ENCODE results near the gene ZNF726.
"Not testable (repeated sequence)": the region's sequence is repeated elsewhere in the genome, so short reads cannot be mapped to it uniquely, and the experiment has no call there.

Gene ZNF726

DNA sequence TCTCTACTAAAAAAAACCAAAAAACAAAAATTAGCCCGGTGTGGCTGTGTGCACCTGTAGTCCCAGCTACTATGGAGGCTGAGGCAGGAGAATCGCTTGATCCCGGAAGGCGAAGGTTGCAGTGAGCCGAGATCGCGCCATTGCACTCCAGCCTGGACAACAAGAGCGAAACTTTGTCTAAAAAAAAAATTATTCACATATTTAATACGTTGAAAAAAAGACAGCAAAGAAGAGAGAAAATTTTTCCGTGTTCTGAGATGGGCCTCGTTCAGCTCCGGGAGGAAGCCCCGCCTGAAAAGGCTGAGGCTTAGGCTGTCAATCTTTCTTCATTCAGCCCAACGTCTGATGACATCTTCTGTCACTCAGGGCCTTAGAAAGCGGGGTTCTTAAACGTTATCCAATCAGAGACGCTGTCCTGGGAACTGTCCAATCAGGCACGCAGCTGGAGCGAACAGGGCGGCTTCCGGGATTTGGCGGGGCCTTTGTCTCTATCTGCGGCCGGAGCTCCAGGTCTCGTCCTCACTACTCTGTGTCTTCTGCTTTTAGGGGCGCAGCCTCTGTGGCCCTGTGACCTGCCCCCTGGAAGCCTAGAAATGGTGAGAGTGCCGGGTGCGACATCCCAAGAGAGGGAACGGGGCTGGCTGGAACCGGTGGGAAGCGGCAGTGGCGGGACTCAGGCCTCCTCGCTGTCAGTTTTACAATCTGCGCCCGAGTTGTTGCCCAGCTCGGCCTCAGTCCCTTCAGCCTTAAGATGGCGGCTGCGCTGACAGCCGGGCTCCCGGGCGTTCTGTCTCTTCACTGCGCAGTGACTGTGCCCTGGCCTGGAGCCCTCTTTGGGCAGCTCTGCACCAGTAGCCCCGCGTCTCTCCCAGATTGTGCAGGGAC is at the start of gene ZNF726:
Gene ZNF726, plus strand, starts transcription at position 485 of the 885 bp plus-strand sequence. Its CDS starts 109 bp downstream, at position 594.
- DNase-seq (ENCODE audit: low spot score), result peak; percentile 91

DNA sequence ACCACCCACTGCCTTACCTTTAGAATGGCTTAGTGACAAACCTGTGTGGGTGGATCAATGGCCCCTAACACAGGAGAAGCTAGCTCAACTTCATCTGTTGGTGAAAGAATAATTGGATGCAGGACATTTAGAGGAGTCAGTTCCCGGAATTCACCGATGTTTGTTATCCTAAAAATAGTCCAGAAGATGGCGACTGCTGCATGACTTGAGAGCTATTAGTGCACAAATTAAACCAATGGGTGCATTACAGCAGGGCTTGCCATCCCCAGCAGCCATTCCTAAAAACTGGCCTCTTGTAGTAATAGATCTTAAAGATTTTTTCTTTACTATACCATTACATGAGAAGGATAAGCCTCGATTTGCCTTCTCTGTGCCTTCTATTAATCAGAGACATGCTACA is 46.8 kb upstream of the ZNF726 start:
- DNase-seq (ENCODE audit: low spot score), result no peak

DNA sequence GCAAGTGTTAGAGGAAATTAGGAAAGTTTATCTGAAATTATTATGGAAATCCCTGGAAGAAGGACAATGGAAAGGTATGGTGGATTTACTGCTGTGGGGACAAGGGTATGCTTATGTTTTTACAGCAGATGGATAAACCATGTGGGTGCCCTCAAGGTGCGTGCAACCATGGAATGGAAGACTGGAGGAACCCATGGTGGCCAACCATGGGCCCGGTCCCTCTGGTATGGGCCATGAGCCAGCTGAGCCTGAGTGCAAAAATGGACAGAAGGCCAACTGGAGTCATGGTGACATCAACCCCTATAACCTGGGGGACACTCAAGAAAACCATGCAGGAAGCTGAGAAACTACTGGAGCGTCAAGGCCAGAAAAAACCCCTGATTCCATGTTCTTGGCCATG is 46.1 kb upstream of the ZNF726 start:
- DNase-seq (ENCODE audit: low spot score), result no peak

DNA sequence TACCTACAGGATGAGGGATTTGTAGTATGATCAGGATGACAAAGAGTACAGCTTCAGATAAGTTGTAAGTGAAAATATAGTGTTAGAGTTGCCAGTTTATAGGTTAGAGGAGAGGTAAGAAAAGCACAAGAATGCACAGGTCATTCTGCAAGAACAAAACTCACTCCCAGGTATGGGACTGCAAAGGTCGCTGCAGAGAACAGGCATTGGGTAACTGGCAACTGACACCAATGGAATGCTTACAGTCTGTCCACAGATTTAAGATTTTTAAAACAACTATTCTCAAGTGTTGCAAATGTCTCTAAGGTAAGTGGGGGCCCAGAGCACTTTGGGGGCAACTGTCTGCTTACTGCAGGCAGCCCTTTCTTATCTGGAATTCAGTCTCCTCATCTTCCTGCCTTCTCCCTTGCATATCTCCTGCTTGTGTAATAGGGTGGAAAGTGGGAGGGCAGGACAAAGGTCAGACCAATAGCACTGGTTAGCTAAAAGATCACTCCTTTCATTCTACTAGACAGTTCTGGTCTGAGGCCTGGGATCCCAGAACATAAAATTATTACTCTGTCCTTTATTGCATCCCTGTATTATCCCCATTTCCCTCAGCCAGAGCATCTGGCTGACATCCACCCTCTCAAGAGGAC is 42.3 kb upstream of the ZNF726 start:
- no peak for DNase-seq (ENCODE audit: low spot score)

DNA sequence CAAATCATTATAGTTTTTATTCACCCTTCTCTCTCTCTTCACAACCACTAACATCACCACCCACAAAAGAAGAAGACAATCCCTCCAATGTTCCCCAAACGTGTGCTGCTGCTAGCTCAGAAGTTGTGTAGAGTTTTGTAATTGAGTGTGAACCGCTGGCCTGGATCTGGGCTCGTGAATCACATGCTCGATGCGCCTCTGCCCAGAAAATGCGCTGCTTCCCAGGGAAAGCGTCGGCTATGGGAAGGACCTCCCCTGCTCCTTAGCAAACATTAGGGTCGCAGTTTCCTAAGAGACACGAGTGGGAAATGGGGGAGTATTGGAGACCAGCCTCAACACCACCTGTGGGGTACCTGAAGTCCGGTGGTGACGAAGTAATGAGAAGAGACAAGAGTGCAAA is 38.4 kb upstream of the ZNF726 start:
- no peak for DNase-seq (ENCODE audit: low spot score)

DNA sequence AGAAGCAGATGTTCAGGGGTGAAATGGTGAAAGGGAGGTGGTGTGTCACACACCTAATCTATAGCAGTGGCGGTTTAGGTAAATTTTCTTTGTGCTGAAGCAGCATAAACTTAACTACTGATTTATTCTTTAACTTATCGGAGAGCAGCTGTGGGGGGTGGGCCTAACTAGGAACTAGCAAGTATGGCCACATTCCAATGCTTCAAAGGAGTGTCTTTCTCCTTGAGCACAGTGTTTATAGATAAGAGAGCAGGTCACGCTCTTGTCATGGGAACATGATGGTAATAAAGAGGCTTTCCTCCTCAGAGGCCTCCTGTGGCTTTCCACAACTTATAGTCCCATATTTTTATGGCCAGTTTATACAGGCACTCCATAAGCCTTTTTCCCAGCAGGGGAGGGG is 37.9 kb upstream of the ZNF726 start:
- not testable (repeated sequence) for DNase-seq (ENCODE audit: low spot score)

DNA sequence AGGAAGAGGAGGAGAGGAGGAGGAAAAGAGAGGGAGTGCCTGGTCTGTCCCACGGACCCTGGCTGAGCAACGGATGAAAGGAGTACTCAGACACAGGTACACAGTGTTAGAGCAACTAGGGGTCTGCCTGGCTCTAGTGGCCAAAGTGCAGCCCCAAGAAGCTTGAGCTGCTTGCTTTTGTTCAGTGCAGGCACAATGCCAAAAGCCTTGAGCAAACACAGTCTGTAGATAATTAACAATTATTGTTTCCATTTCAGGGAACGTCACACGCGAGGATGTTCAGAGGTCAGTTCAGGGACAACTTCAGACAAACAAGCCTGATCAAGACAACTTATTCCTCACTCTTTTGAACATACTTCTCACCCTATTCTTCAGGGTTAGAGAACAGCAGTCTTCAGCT is 32.2 kb upstream of the ZNF726 start:
- DNase-seq (ENCODE audit: low spot score), result no peak

DNA sequence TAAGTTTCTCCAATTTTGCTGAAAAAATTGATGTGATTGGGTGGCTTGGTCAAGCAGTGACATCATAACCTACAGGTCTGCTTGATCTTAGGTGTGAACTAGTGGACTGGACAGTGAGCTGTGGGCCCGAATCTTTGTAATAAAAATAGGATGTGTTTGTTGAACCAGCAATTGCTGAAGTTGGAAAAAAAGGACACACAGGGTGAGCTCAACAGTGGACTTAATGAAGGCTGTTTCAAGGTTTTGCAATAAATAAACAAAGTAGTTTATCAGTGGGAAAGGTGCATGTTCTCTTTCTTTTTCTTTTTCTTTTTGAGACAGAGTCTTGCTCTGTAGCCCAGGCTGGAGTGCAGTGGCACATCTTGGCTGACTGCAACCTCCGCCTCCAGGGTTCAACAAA is 30.3 kb upstream of the ZNF726 start:
- no peak for DNase-seq (ENCODE audit: low spot score)

DNA sequence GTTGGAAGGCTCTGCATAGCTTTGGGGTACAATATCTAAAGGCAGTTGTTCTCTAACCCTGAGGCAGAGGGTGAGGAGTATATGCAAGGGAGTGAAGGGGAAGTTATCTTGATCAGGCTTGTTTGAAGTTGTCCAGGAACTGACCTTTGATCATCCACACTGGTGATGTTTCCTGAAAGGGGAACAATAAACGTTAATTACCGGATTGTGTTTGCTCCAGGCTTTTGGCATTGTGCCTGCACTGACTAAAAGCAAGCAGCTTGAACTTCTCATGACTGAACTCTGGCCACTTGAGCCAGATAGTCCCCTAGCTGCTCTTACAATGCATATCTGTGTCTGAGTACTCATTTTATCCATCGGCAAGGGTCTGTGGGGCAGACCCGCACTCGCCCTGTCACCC is 27.0 kb upstream of the ZNF726 start:
- no peak for DNase-seq (ENCODE audit: low spot score)

DNA sequence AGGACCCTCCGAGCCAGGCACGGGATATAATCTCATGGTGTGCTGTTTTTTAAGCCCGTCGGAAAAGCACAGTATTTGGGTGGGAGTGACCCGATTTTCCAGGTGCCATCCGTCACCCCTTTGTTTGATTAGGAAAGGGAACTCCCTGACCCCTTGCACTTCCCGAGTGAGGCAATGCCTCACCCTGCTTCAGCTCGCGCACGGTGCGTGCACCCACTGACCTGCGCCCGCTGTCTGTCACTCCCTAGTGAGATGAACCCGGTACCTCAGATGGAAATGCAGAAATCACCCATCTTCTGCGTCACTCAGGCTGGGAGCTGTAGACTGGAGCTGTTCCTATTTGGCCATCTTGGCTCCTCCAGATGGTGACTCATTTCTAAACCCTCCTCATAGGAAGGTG is 18.6 kb upstream of the ZNF726 start:
- DNase-seq (ENCODE audit: low spot score), result not testable (repeated sequence)

DNA sequence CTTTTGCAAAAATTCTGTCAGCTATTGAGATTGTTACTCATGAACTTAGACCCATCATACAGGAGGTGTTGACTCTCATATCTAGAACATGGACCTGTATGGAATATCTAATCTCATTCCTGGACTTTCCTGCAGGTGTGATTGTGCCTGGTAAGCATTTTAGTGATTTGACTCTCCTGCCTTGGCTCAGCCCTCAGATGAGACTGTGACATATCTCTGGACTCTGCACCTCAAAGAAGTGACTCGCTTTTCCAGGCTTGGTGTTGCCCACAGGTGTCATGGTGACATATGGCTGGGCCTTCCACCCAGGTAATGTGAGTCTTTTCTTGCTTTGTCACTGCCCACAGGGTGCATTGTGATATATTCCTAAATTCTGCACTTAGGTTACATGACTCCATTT is 17.8 kb upstream of the ZNF726 start:
- no peak for DNase-seq (ENCODE audit: low spot score)

DNA sequence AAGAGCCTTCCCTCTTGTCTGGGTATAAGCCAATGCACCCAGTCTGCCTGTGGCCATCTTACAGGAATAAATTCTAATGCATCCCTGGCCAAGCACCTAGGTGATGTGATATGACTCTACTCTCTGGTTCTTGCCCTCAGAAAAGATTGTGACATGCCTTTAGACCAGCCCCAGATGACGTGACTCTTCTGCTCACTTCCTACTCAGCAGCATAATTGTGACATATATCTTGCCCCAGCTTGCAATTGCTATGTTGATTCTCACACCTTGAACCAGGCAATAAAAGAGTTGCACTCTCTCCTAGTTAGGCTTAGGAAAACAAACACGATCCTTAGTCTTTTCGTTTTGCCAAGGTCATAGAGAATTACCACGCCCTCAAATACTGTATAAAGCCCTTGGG is 13.3 kb upstream of the ZNF726 start:
- no peak for DNase-seq (ENCODE audit: low spot score)

DNA sequence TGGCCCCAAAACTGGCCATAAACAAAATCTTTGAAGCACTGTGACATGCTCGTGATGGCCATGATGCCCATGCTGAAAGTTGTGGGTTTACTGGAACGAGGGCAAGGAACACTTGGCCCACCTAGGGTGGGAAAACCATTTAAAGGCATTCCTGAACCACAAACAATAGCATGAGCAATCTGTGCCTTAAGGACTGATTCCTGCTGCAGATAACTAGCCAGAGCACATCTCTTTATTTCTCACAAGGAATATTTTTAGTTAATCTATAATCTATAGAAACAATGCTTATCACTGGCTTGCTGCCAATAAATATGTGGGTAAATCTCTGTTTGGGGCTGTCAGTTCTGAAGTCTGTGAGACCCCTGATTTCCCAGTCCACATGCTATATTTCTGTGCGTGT is 10.3 kb upstream of the ZNF726 start:
- no peak for DNase-seq (ENCODE audit: low spot score)

DNA sequence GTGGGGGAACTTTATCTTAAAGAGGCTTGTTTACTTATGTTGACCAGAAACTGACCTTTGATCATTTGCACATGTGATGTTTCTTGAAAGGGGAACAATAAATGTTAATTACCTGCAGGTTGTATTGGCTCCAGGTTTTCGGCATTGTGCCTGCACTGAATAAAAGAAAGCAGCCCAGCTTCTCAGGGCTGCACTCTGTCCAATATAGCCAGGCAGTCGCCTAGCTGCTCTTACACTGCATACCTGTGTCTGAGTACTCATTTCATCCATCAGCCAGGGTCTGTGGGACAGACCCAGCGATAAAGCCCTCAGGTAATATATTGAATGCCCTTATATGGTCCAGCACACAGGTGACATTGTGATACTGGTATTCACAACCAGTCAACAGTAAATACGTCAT is 8.9 kb upstream of the ZNF726 start:
- DNase-seq (ENCODE audit: low spot score), result no peak

DNA sequence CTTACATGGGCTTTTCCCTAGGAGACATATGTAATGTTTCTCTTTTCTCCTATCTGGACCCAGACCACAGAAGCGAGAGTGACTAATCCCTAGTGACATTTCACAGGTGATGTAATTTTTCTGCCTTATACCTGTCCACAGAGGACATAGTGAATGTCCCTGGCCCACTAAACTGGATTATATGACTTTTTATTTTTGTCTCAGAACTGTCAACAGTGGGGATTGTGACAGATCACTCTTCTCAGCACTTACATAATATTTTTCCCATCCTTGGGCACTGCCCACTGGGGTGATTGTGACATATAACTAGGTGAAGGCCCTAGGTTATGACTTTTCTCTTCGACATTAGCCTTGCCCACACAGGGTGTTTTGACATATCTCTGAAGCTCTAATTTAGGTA is 7.9 kb upstream of the ZNF726 start:
- DNase-seq (ENCODE audit: low spot score), result no peak

DNA sequence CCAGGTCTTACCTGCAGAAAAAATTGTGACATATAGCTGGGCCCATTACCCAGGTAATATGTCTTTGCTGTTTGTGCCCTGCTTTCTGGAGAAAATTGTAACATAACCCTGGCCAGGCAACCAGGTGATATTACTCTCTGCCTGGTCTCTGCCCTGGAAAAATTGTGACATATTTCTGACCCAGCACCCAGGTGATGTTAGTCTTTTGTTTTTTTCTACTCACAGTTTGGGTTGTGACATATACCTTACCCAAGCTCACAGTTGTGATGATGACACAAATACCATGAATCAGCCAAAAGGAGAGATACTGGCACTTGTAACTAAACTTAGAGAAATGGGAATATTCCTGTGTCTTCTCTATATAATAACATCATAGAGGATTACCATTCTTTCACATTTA is 6.5 kb upstream of the ZNF726 start:
- DNase-seq (ENCODE audit: low spot score), result no peak

DNA sequence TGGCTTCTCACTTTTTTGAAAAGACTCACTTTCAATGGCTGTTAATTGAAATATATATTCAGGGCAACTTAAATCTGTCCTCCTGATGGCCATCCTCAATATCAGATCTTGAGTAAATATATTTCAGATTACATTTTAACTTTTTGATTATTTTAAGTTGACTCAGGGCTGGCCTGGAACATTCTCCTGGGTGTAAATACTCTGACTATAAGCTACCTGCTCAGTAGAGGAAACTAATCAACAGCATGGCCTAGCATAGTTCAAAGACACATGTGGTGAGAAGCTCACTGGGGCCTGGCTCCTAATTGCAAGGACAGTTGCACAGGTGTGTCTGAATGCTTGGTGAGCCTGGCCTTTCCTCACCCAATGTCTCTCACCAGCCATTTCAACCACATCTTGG is 5.5 kb upstream of the ZNF726 start:
- no peak for DNase-seq (ENCODE audit: low spot score)

DNA sequence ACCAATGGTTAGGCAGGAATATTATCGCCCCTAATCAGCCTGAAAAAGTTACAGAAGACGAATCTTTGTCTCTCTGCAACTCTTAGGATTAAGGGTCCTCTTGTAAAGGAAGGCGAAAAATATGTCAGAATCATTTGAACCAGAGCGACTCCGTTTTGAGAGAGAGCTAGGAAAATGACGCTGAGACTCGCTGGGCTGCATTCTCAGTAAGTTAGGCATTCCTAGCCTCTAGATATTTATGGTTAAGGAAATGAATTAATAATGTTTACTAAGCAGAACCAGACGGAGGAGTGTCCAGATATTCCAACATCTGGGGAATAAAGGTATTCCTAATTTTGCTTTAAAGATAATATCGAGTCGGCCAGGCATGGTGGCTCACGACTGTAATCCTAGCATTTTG is 755 bp upstream of the ZNF726 start:
- DNase-seq (ENCODE audit: low spot score), result no peak

DNA sequence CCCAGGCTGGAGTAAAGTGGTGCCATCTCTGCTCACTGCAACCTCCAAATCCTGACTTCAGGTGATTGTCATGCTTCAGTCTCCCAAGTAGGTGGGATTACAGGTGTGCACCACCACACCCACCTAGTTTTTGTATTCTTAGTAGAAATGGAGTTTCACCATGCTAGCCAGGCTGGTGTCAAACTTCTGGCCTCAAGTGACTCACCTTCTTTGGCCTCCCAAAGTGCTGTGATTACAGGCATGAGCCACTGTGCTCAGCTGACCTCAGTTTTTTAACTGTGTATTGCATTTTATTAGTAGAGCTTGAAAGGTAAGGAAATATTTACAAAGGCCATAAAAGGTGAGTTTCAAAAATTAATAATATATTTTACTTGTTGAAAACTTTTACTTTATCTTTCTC is 2.3 kb downstream of the ZNF726 start:
- DNase-seq (ENCODE audit: low spot score), result no peak

DNA sequence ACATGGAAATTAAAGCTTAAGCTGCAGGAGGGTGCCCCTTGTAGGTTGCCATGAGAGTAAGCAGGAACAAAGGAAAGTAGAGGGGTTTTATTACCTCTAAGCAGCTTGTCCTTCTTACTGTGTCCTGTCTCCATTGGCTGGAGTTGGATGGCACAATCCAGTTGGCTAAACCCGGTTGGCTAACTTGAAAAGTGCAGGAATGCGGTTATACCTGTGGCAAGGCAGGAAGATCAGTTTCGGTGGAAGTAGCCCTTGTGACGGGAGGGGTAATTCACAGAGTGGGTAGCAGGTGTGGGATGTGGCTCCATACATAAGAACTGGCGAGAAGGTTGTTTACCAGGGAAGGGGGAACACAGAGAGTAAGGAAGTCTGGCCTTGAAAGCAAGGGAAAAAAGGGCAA is 3.2 kb downstream of the ZNF726 start:
- DNase-seq (ENCODE audit: low spot score), result no peak

DNA sequence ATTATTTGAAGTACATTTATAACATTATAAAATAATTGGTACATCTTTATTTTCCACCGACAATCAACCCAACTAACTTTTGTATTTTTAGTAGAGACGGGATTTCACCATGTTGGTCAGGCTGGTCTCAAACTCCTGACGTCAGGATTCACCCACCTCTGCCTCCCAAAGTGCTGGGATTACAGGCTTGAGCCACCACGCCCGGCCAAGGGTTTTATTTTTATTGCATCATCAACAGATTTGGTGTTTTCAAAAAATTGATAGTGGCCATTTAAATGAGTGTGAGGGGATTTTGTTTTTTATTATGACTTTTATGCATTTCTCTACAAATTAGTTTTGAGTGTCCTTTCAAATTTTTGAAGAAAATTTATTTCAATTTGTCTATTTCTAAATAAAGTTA is 10.6 kb downstream of the ZNF726 start:
- no peak for DNase-seq (ENCODE audit: low spot score)

DNA sequence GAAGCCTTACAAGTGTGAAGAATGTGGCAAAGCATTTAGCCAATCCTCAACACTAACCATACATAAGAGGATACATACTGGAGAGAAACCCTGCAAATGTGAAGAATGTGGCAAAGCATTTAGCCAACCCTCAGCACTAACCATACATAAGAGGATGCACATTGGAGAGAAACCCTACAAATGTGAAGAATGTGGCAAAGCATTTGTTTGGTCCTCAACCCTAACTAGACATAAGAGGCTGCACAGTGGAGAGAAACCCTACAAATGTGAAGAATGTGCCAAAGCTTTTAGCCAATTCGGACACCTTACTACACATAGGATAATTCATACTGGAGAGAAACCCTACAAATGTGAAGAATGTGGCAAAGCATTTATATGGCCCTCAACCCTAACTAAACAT is 18.2 kb downstream of the ZNF726 start:
- no peak for DNase-seq (ENCODE audit: low spot score)

DNA sequence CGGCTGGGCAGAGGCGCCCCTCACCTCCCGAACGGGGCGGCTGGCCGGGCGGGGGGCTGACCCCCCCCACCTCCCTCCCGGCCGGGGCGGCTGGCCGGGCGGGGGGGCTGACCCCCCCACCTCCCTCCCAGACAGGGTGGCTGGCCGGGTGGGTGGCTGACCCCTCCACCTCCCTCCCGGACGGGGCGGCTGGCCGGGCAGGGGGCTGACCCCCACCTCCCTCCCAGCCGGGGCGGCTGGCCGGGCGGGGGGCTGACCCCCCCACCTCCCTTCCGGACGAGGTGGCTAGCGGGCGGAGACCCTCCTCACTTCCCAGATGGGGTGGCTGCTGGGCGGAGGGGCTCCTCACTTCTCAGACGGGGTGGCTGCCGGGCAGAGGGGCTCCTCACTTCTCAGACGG is 22.3 kb downstream of the ZNF726 start:
- DNase-seq (ENCODE audit: low spot score), result not testable (repeated sequence)

DNA sequence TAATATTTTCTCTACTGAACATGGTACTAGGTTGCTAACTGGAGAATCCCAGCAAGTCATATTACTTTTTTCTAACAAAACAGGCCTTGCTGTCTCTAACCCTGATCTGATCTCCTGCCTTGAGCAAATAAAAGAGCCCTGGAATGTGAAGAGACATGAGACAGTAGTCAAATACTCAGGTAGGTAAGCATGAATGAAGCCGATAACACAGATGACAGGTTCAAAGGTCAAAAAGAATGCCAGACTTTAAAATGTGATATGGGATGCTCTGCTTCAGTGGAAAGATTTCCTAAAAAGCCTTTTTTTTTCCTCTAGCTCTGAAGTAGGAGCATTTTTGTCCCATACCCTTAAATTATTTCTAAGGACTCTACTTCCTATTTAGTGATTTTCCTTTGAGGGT is 28.7 kb downstream of the ZNF726 start:
- no peak for DNase-seq (ENCODE audit: low spot score)

Measured in AG08396 (cell line).